CD4-positive, alpha-beta memory T cell (primary cell): ENCODE data around the gene KIF13A. TPM values are rescaled to one million over a fixed set of nuclear protein-coding genes. Genes with fewer than 3 reads are reported as not detected.

ENCODE experiments used
- CTCF ChIA-PET: fragments of 350-600 bp; sonication (Branson Sonifier 250); formaldehyde crosslinking; loops from one replicate; lab custom pipeline; 2021; ENCODE audit warnings: inconsistent platforms; ENCODE audit not compliant: partially characterized antibody; lab: Charles Lee
- POLR2A ChIA-PET: fragments of 350-600 bp; sonication (Branson Sonifier 250); formaldehyde crosslinking; loops from one replicate; lab custom pipeline; 2021; ENCODE audit not compliant: partially characterized antibody; lab: Charles Lee
- DNase-seq, 5 donors: peaks; one replicate each; pipeline versions ENCODE4 v3.0.0 to v3.0.0-alpha.2; 2020 to 2022; ENCODE audit warnings: mixed read lengths in 1 of 5
- H3K27ac ChIP-seq: one replicate; pipeline ENCODE4 v1.7.0; 2013; ENCODE audit warnings: low read depth, low read length
- H3K27me3 ChIP-seq: 2 replicates; pipeline ENCODE4 v1.7.0; 2013; ENCODE audit warnings: mild to moderate bottlenecking, low read length, moderate library complexity; ENCODE audit not compliant: insufficient read depth
- H3K36me3 ChIP-seq: 2 replicates; pipeline ENCODE4 v1.7.0; 2013; ENCODE audit warnings: mild to moderate bottlenecking, low read length, moderate library complexity; ENCODE audit not compliant: insufficient read depth
- H3K4me1 ChIP-seq: 2 replicates; pipeline ENCODE4 v1.7.0; 2013; ENCODE audit warnings: mild to moderate bottlenecking, low read length, moderate library complexity; ENCODE audit not compliant: insufficient read depth
- H3K4me3 ChIP-seq, 2 donors: one replicate each; pipeline ENCODE4 v1.7.0; 2013; ENCODE audit warnings: low read length in 2 of 2, mild to moderate bottlenecking in 1 of 2
- H3K9me3 ChIP-seq, 2 donors: one replicate each; pipeline ENCODE4 v1.7.0; 2013; ENCODE audit warnings: low read length in 2 of 2, control low read depth in 1 of 2; ENCODE audit not compliant: control insufficient read depth in 1 of 2
- H3K27ac Mint-ChIP-seq, 7 donors: one replicate each; pipeline ENCODE4 v1.8.0; 2020 to 2021; ENCODE audit warnings: mixed read lengths in 7 of 7, mild to moderate bottlenecking in 6 of 7, inconsistent platforms in 3 of 7, moderate library complexity in 3 of 7
- H3K27me3 Mint-ChIP-seq, 2 donors: one replicate each; pipeline ENCODE4 v1.8.0; 2020 to 2021; ENCODE audit warnings: mixed read lengths in 2 of 2
- H3K36me3 Mint-ChIP-seq, 2 donors: one replicate each; pipeline ENCODE4 v1.8.0; 2020 to 2021; ENCODE audit warnings: mixed read lengths in 2 of 2, inconsistent platforms in 1 of 2, mild to moderate bottlenecking in 1 of 2
- H3K4me1 Mint-ChIP-seq, 4 donors: one replicate each; pipeline ENCODE4 v1.8.0; 2020 to 2021; ENCODE audit warnings: mixed read lengths in 4 of 4, mild to moderate bottlenecking in 1 of 4
- H3K4me3 Mint-ChIP-seq, 8 donors: one replicate each; pipeline ENCODE4 v1.8.0; 2020 to 2021; ENCODE audit warnings: mixed read lengths in 8 of 8, mild to moderate bottlenecking in 7 of 8, moderate library complexity in 6 of 8, inconsistent platforms in 3 of 8
- H3K9me3 Mint-ChIP-seq, 8 donors: one replicate each; pipeline ENCODE4 v1.8.0; 2020 to 2021; ENCODE audit warnings: mixed read lengths in 8 of 8, mild to moderate bottlenecking in 5 of 8, inconsistent platforms in 3 of 8, moderate library complexity in 1 of 8
- intact Hi-C: fragments of 100-400 bp; cut with micrococcal nuclease; formaldehyde crosslinking; loops from one replicate; pipeline ENCODE4 v1.15.1; 2023
- polyA plus RNA-seq, 2 donors: library from polyadenylated mRNA; unstranded; fragments of 300-500 nt; fragmentation: Illumina TruSeq; gene quantifications; one replicate each; pipeline ENCODE4 v1.2.3, GENCODE V29; 2021
- total RNA-seq, 2 experiments: library from RNA; stranded (reverse); gene quantifications; one replicate each; pipeline ENCODE4 v1.2.3, GENCODE V29; 2021

Gene KIF13A
- total and polyA plus RNA-seq, 4 experiments from 2014 or later, result 0.61 to 1.7 (median 1.5) TPM; not detected in 1

DNA sequence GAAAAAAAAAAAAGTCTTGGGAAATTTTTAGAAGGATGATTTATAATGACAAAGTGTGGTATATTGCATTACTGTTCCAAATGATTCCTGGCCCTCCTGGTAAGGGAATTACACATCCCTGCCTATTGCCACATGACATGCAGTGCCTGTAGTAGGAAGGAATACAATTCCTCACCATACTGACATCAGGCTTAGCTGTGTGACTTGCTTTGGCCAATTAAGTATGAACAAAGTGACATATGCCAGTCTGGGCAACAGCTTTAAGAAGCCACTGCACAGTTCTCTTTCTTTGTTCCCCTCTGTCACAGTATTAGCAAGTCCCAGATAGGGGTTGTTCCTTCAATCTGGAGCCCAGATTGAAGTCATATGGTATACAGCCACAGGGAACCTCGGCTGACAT lies 100.5 kb downstream of the KIF13A start:
- Histone ChIP-seq H3K4me3 (no peak overlapping the region), H3K4me1 (no peaks in the 10 kb centered on the region), H3K27ac (no peak overlapping the region), H3K36me3 (no peaks in the 10 kb centered on the region), H3K9me3 (no peaks in the 10 kb centered on the region), H3K27me3 (no peaks in the 10 kb centered on the region)
- Mint-ChIP-seq H3K27me3 (peaks cover 11 to 12% of the 10 kb centered on the region in 2 donors), H3K9me3 (peaks cover 0 to 2% (median 0%) of the 10 kb centered on the region in 8 donors), H3K27ac (no peak overlapping the region), H3K4me1 (peaks cover 0 to 6% (median 5%) of the 10 kb centered on the region in 4 donors), H3K36me3 (no peaks in the 10 kb centered on the region), H3K4me3 (no peak overlapping the region)
- DNase-seq, result no peak
- ChIA-PET POLR2A (no interaction called here), CTCF (no interaction called here)
- intact Hi-C loops, result no loop called here

GRCh38 chr6:17885889-17886576 lies 101.4 kb downstream of the KIF13A start:
- CTCF ChIA-PET, result no interaction called here
- H3K4me1 ChIP-seq, result no peaks in the 10 kb centered on the region
- intact Hi-C loops, result no loop called here
- Mint-ChIP-seq H3K9me3 (no peaks in the 10 kb centered on the region), H3K36me3 (no peaks in the 10 kb centered on the region), H3K4me1 (peaks cover 0 to 6% (median 5%) of the 10 kb centered on the region in 4 donors), H3K27ac (peak overlapping the region in 1 of 7 donors; percentile 42), H3K27me3 (peaks cover 10 to 11% of the 10 kb centered on the region in 2 donors), H3K4me3 (no peak overlapping the region)
- no peak overlapping the region for H3K27ac ChIP-seq
- H3K27me3 ChIP-seq, result no peaks in the 10 kb centered on the region
- no peak overlapping the region for H3K4me3 ChIP-seq
- H3K9me3 ChIP-seq, result no peaks in the 10 kb centered on the region
- no peak for DNase-seq
- POLR2A ChIA-PET, result no interaction called here
- H3K36me3 ChIP-seq, result no peaks in the 10 kb centered on the region

GRCh38 chr6:17884498-17885478 lies 102.6 kb downstream of the KIF13A start:
- Mint-ChIP-seq H3K4me1 (peaks cover 0 to 6% (median 5%) of the 10 kb centered on the region in 4 donors), H3K36me3 (no peaks in the 10 kb centered on the region), H3K9me3 (no peaks in the 10 kb centered on the region), H3K27ac (no peak overlapping the region), H3K27me3 (peaks cover 10 to 11% of the 10 kb centered on the region in 2 donors), H3K4me3 (peak overlapping the region in 1 of 8 donors; percentile 21)
- no peak overlapping the region for H3K4me3 ChIP-seq
- H3K27ac ChIP-seq, result no peak overlapping the region
- H3K36me3 ChIP-seq, result no peaks in the 10 kb centered on the region
- DNase-seq, result no peak
- H3K4me1 ChIP-seq, result no peaks in the 10 kb centered on the region
- no peaks in the 10 kb centered on the region for H3K27me3 ChIP-seq
- intact Hi-C loops, result no loop called here
- ChIA-PET POLR2A (no interaction called here), CTCF (no interaction called here)
- no peaks in the 10 kb centered on the region for H3K9me3 ChIP-seq

DNA sequence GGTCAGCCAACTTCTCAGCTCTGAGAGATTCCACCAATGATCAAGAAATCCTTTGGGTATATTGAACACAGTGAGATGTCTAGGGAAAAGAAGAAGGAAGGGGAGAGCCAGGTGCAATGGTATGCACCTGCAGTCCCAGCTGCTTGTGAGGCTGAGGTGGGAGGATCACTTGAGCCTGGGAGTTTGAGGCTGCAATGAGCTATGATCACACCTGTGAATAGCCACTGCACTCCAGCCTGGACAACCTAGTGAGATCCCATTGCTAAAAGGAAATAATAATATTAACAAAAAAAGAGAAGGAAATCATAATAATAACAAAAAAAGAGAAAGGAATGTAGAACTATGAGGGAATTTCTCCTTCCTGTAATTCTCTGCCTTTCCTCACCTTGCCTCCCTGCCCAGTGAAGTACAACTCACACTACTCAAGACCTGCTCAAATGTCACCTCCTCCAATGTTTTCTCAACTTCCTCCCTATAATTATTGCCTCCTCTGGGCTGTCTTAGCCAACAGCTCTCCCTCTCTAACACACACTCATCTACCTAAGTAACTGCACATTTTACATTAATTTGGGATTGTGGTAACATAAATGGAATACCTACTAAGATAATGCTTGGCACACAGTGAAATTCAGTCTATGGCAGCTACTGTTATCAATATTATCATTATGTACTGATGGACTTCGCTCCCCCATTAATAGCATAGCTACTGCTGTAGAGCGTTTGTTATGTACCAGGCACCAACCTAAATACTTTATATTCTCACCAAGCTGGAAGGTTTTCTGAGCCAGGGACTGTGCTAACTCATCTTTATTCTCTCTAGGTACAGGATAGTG lies 103.6 kb downstream of the KIF13A start:
- peaks cover 10 to 11% of the 10 kb centered on the region in 2 donors for H3K27me3 Mint-ChIP-seq
- no peaks in the 10 kb centered on the region for H3K4me1 ChIP-seq

DNA sequence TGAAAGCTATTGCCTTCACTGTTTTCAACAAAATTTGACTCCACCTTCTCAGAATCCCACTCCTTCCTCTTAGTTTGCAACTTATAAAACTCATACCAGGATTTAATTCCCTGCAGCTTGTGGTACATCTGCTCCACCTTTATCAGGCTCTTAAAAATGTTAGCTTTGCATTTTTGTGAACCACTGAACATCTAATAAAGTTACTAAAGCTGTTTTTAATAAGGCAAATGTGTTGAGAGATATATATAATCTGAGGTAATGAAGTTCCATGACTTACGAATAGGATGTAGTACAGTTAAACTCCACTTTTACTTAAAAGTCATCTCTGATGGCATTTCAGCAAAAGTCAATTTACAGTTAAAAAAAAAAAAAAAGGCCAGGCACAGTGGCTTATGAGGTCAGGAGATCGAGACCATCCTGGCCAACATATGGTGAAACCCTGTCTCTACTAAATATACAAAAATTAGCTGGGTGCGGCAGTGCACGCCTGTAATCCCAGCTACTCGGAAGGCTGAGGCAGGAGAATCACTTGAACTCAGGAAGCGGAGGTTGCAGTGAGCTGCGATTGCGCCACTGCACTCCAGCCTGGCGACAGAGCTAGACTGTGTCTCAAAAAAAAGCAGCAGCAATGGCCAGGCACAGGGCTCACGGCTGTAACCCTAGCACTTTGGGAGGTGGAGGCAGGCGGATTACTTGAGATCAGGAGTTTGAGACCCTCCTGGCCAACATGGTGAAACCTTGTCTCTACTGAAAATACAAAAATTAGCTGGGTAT lies 106.2 kb downstream of the KIF13A start:
- Mint-ChIP-seq H3K27me3 (peaks cover 7 to 15% of the 10 kb centered on the region in 2 donors), H3K36me3 (no peaks in the 10 kb centered on the region), H3K4me1 (peaks cover 0 to 6% (median 5%) of the 10 kb centered on the region in 4 donors), H3K4me3 (no peak overlapping the region), H3K9me3 (no peaks in the 10 kb centered on the region), H3K27ac (no peak overlapping the region)
- no peak overlapping the region for H3K4me3 ChIP-seq
- no peak for DNase-seq
- H3K9me3 ChIP-seq, result no peaks in the 10 kb centered on the region
- intact Hi-C loops, result no loop called here
- H3K27me3 ChIP-seq, result no peaks in the 10 kb centered on the region
- no peak overlapping the region for H3K27ac ChIP-seq
- ChIA-PET POLR2A (no interaction called here), CTCF (no interaction called here)
- no peaks in the 10 kb centered on the region for H3K4me1 ChIP-seq
- no peaks in the 10 kb centered on the region for H3K36me3 ChIP-seq

More for the DNA sequence above, 103.6 kb downstream of the KIF13A start:
- no peaks in the 10 kb centered on the region for H3K9me3 Mint-ChIP-seq
- ChIA-PET CTCF (no interaction called here), POLR2A (no interaction called here)
- no peak overlapping the region for H3K27ac ChIP-seq
- no peak for DNase-seq
- H3K4me3 Mint-ChIP-seq, result no peak overlapping the region
- peaks cover 0 to 6% (median 5%) of the 10 kb centered on the region in 4 donors for H3K4me1 Mint-ChIP-seq
- no peak overlapping the region for H3K27ac Mint-ChIP-seq
- no peaks in the 10 kb centered on the region for H3K36me3 Mint-ChIP-seq
- H3K27me3 ChIP-seq, result no peaks in the 10 kb centered on the region
- no peaks in the 10 kb centered on the region for H3K36me3 ChIP-seq
- no peak overlapping the region for H3K4me3 ChIP-seq
- no peaks in the 10 kb centered on the region for H3K9me3 ChIP-seq
- intact Hi-C loops, result no loop called here

GRCh38 chr6:17879184-17879583 lies 108.3 kb downstream of the KIF13A start:
- ChIA-PET CTCF (no interaction called here), POLR2A (no interaction called here)
- Histone ChIP-seq H3K9me3 (no peaks in the 10 kb centered on the region), H3K4me3 (no peak overlapping the region), H3K36me3 (no peaks in the 10 kb centered on the region), H3K27me3 (no peaks in the 10 kb centered on the region), H3K27ac (no peak overlapping the region), H3K4me1 (no peaks in the 10 kb centered on the region)
- intact Hi-C loops, result no loop called here
- Mint-ChIP-seq H3K9me3 (no peaks in the 10 kb centered on the region), H3K4me1 (no peaks in the 10 kb centered on the region), H3K4me3 (no peak overlapping the region), H3K36me3 (no peaks in the 10 kb centered on the region), H3K27me3 (peaks cover 6 to 9% of the 10 kb centered on the region in 2 donors), H3K27ac (no peak overlapping the region)
- DNase-seq, result no peak
